Hepatocyte (in vitro differentiated cells): Measurements from ENCODE around the gene SSR2.

Experiments
- EZH2 ChIP-seq: fragments of 200-600 bp; sonication (generic); IDR thresholded peaks from 2 replicates; pipeline ENCODE4 v1.6.1; 2016; ENCODE audit warnings: antibody characterized with exemption, mild to moderate bottlenecking, borderline replicate concordance
- TF ChIP-seq, protein P1 (sequence below): fragments of 200-600 bp; sonication (generic); IDR thresholded peaks from 2 replicates; pipeline ENCODE4 v1.5.1; 2016; ENCODE audit warnings: antibody characterized with exemption, mild to moderate bottlenecking; ENCODE audit not compliant: poor library complexity

DNA sequence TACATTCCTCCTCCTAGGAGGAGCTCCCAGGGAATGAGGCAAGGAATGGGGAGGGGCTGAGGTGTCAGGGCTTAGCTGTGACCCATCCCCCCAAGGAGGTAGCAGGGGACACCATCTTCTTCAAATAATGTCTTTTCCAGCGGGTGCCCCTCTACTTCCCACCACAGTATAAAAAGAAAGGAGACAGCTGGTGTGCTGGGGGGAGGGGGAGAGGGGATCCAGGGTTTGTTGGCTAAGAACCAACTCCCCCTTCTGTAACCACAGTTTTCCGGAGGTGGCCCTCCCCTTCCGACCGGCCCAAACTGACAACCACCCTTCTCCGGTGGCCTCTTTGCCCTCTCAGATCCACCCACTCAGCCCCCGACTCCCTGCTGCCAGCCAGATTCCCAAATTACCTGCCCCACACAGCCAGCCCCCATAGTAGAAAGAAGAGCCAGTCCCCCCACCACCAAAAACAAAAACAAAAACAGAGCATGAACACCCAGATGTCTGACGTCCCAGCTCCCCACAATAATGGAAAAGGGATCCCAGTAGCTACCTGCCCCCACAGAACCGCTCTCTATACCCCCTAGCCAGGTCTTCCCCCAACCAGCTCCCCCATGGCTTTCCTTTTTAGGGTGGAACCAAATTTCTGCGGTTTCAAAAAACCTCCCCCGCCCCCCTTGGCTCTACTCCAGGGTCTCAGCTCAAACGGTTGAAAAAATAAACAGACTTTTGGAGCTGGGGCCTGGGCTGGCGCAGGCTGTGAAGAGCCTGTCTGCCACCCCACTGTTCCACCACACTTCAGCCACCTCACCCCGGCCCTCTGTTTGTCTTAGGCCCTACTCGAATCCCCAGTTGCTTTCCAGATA, 44.5 kb downstream of the SSR2 start:
- TF ChIP-seq, protein P1, sequence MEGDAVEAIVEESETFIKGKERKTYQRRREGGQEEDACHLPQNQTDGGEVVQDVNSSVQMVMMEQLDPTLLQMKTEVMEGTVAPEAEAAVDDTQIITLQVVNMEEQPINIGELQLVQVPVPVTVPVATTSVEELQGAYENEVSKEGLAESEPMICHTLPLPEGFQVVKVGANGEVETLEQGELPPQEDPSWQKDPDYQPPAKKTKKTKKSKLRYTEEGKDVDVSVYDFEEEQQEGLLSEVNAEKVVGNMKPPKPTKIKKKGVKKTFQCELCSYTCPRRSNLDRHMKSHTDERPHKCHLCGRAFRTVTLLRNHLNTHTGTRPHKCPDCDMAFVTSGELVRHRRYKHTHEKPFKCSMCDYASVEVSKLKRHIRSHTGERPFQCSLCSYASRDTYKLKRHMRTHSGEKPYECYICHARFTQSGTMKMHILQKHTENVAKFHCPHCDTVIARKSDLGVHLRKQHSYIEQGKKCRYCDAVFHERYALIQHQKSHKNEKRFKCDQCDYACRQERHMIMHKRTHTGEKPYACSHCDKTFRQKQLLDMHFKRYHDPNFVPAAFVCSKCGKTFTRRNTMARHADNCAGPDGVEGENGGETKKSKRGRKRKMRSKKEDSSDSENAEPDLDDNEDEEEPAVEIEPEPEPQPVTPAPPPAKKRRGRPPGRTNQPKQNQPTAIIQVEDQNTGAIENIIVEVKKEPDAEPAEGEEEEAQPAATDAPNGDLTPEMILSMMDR = no peak
- TF ChIP-seq EZH2 = no peak
